ENCODE measurements around the gene STRADA.

GRCh38 chr17:63768433-63768832 lies 26.8 kb upstream of the STRADA start:
- no peak for TF ChIP-seq POLR2AphosphoS5 (IDR thresholded peaks at IDR 0.05; ENCODE audit: low read depth, low read length)
- no peak for TF ChIP-seq TAF1 (IDR thresholded peaks at IDR 0.05; ENCODE audit: borderline replicate concordance, insufficient read depth, low read length)
- TF ChIP-seq REST (IDR thresholded peaks at IDR 0.05; ENCODE audit: insufficient read depth in 1 of 2, low read depth in 2 of 2, low read length in 2 of 2), result no peak

All from PFSK-1 (cell line).